ENCODE measurements around the gene YTHDC2. TPM values are rescaled to one million over a fixed set of nuclear protein-coding genes. Genes with fewer than 3 reads are reported as not detected.

Gene YTHDC2
- total RNA-seq, 2 donors from 2014 or later, result 25.6 to 27.4 TPM

- Histone ChIP-seq H3K27ac (ENCODE audit: low read depth, low read length) (no peak overlapping the region), H3K9ac (ENCODE audit: extremely low read depth, low read length, poor library complexity, severe bottlenecking) (no peak overlapping the region), H3K4me1 (ENCODE audit: control insufficient read depth, insufficient read depth, low read length) (no peaks in the 10 kb centered on the region), H3K27me3 (ENCODE audit: control insufficient read depth, insufficient read depth, low read length, poor library complexity, severe bottlenecking) (no peaks in the 10 kb centered on the region), H3K4me3 (ENCODE audit: low read length) (no peak overlapping the region), H3K36me3 (ENCODE audit: control insufficient read depth, insufficient read depth, low read length) (no peaks in the 10 kb centered on the region), H3K9me3 (ENCODE audit: control insufficient read depth, low read length) (peaks cover 26% of the 10 kb centered on the region)
- TF ChIP-seq, protein P1, sequence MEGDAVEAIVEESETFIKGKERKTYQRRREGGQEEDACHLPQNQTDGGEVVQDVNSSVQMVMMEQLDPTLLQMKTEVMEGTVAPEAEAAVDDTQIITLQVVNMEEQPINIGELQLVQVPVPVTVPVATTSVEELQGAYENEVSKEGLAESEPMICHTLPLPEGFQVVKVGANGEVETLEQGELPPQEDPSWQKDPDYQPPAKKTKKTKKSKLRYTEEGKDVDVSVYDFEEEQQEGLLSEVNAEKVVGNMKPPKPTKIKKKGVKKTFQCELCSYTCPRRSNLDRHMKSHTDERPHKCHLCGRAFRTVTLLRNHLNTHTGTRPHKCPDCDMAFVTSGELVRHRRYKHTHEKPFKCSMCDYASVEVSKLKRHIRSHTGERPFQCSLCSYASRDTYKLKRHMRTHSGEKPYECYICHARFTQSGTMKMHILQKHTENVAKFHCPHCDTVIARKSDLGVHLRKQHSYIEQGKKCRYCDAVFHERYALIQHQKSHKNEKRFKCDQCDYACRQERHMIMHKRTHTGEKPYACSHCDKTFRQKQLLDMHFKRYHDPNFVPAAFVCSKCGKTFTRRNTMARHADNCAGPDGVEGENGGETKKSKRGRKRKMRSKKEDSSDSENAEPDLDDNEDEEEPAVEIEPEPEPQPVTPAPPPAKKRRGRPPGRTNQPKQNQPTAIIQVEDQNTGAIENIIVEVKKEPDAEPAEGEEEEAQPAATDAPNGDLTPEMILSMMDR (conservative IDR thresholded peaks at IDR 0.05), result no peak
- H3K4me3 Mint-ChIP-seq, result no peak overlapping the region
- no peaks in the 10 kb centered on the region for H3K27me3 Mint-ChIP-seq (ENCODE audit: insufficient read depth)
- H3K9me3 Mint-ChIP-seq, result peaks cover 30% of the 10 kb centered on the region
- peaks cover 7% of the 10 kb centered on the region for H3K4me1 Mint-ChIP-seq
- DNase-seq, result no peak
- H3K36me3 Mint-ChIP-seq (ENCODE audit: low read depth), result no peaks in the 10 kb centered on the region
- no peak overlapping the region for H3K27ac Mint-ChIP-seq
Measured at GRCh38 chr5:113641715-113642114, 128.2 kb downstream of the YTHDC2 start.

Other genes with a start within 250 kb of the YTHDC2 start
- gene TSSK1B, start 78.7 kb upstream of the YTHDC2 start, total RNA-seq, result under 1 TPM in 1 of 2 donors, not detected in 1; 0.11 TPM
- gene MCC, start 25.2 kb upstream of the YTHDC2 start, total RNA-seq, result 100 to 1,000 TPM; 164 to 187 TPM